ENCODE measurements around the gene MAGED1. TPM values are rescaled to one million over a fixed set of nuclear protein-coding genes. Genes with fewer than 3 reads are reported as not detected.
"Not testable (repeated sequence)": the region's sequence is repeated elsewhere in the genome, so short reads cannot be mapped to it uniquely, and the experiment has no call there.

The MAGED1 gene
- polyA plus RNA-seq, 1 experiment = 549 TPM

GRCh38 chrX:51894697-51895336, 1.4 kb downstream of the MAGED1 start:
- POLR2A ChIA-PET = interaction anchor here (0.6 kb wide), 3 partner anchors 11 to 151 kb away, joined by 3 to 4 read pairs (median 4); no protein-coding TSS in a partner anchor
- CTCF ChIA-PET = no interaction called here

DNA sequence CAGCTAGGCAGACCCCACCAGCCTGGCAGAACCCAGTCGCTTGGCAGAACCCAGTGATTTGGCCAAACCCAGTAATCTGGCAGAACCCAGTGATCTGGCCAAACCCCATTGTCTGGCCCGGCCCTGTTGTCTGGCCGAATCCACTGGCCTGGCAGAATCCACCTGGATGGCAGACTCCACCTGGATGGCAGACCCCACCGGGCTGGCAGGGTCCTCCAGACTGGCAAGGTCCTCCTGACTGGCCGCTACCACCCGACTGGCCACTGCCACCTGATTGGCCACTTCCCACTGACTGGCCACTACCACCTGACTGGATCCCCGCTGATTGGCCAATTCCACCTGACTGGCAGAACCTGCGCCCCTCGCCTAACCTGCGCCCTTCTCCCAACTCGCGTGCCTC, 3.2 kb downstream of the MAGED1 start:
- POLR2A ChIA-PET = no interaction called here
- no peaks in the 10 kb centered on the region for H3K27me3 ChIP-seq (ENCODE audit: control insufficient read depth, insufficient read depth, low read length)
- H3K9me3 ChIP-seq (ENCODE audit: control insufficient read depth, insufficient read depth, low read length) = no peaks in the 10 kb centered on the region; the same call in 1 of the 2 replicates
- H3K27ac ChIP-seq (ENCODE audit: low read depth, low read length) = no peak overlapping the region
- no peak for TF ChIP-seq CTCF (IDR thresholded peaks at IDR 0.05; ENCODE audit: low read depth, low read length)
- peak overlapping the region; percentile 83 for H3K4me3 ChIP-seq (ENCODE audit: low read depth, low read length)
- CTCF ChIA-PET = no interaction called here
- DNase-seq (ENCODE audit: low read depth, low spot score) = no peak

More at GRCh38 chrX:51894697-51895336, 1.4 kb downstream of the MAGED1 start:
- Histone ChIP-seq H3K27ac (ENCODE audit: low read depth, low read length) (no peak overlapping the region), H3K4me3 (ENCODE audit: low read depth, low read length) (peak overlapping the region; percentile 83), H3K9me3 (ENCODE audit: control insufficient read depth, insufficient read depth, low read length) (no peaks in the 10 kb centered on the region; the same call in 1 of the 2 replicates), H3K27me3 (ENCODE audit: control insufficient read depth, insufficient read depth, low read length) (no peaks in the 10 kb centered on the region)
- DNase-seq (ENCODE audit: low read depth, low spot score) = no peak
- TF ChIP-seq CTCF (IDR thresholded peaks at IDR 0.05; ENCODE audit: low read depth, low read length) = no peak

DNA sequence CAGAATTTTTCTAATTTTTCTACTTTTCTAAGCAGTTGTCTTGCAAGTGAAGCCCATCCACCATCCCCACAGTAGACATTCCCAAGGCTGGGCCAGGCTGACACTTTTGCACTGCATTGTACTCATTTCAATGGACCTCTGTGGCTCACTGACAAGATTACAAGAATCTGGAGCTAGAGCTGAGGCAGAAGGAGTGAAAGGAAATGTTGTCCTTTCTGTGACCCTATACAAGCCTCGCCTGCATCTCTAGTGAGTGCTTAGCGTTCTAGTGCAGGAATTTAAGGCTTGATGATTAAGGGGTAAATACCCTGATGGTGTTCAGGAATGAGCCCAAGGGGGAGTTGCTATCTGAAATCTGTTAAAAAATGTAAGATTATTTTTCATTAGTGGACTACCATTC, 6.3 kb downstream of the MAGED1 start:
- no peak for DNase-seq (ENCODE audit: low read depth, low spot score)
- TF ChIP-seq CTCF (IDR thresholded peaks at IDR 0.05; ENCODE audit: low read depth, low read length) = no peak
- ChIA-PET POLR2A (no interaction called here), CTCF (no interaction called here)
- H3K9me3 ChIP-seq (ENCODE audit: control insufficient read depth, insufficient read depth, low read length) = no peaks in the 10 kb centered on the region; the same call in 1 of the 2 replicates
- no peaks in the 10 kb centered on the region for H3K27me3 ChIP-seq (ENCODE audit: control insufficient read depth, insufficient read depth, low read length)
- H3K4me3 ChIP-seq (ENCODE audit: low read depth, low read length) = peak overlapping the region; percentile 13; the same call in 1 of the 2 replicates
- no peak overlapping the region for H3K27ac ChIP-seq (ENCODE audit: low read depth, low read length)

DNA sequence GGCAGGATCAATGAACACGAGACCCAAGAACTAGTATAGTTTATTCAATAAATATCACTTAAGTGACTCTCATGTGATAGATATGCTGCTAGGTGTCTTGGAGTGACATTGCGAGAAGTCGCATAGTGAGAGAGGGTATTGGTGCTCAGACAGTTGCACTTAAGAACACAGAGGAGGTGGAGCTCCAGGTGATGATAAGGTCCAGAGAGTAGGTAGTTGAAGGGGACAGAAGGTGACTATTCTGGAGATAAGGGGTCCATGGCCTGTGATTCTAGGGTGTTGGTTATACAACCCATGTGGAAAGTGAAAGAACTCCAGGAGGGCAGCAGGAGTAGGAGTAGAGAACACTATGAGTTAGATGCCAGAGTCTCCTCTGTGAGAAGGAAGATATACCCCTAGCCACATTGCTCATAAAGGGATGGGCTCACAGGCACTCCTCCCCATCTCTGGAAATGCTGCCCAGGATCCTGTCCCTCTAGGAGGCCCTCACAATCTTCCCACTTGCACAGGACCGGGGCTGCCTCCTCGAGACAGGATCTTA, 9.2 kb downstream of the MAGED1 start:
- TF ChIP-seq CTCF (IDR thresholded peaks at IDR 0.05; ENCODE audit: low read depth, low read length) = no peak
- no peak overlapping the region for H3K27ac ChIP-seq (ENCODE audit: low read depth, low read length)
- H3K4me3 ChIP-seq (ENCODE audit: low read depth, low read length) = no peak overlapping the region
- DNase-seq (ENCODE audit: low read depth, low spot score) = no peak
- POLR2A ChIA-PET = interaction anchor here (1.8 kb wide), 1 partner anchor 9 kb away, joined by 14 read pairs; the partner anchor contains the start of gene MAGED1
- H3K9me3 ChIP-seq (ENCODE audit: control insufficient read depth, insufficient read depth, low read length) = no peaks in the 10 kb centered on the region
- CTCF ChIA-PET = no interaction called here
- H3K27me3 ChIP-seq (ENCODE audit: control insufficient read depth, insufficient read depth, low read length) = no peaks in the 10 kb centered on the region

- H3K9me3 ChIP-seq (ENCODE audit: control insufficient read depth, insufficient read depth, low read length); H3K4me3 ChIP-seq (ENCODE audit: low read depth, low read length); POLR2A ChIA-PET; DNase-seq (ENCODE audit: low read depth, low spot score); H3K27me3 ChIP-seq (ENCODE audit: control insufficient read depth, insufficient read depth, low read length); H3K27ac ChIP-seq (ENCODE audit: low read depth, low read length); CTCF ChIA-PET: not testable (repeated sequence)
Measured at GRCh38 chrX:51905152-51905551, 11.7 kb downstream of the MAGED1 start.
